ENCODE results near the gene RALGAPA2. TPM values are rescaled to one million over a fixed set of nuclear protein-coding genes. Genes with fewer than 3 reads are reported as not detected.
A peak's percentile ranks its signal among the peaks of the same experiment; 100 is the strongest.

Gene RALGAPA2
- total RNA-seq, 4 donors from 2014 or later: 89.7 to 126 (median 97.8) TPM

DNA sequence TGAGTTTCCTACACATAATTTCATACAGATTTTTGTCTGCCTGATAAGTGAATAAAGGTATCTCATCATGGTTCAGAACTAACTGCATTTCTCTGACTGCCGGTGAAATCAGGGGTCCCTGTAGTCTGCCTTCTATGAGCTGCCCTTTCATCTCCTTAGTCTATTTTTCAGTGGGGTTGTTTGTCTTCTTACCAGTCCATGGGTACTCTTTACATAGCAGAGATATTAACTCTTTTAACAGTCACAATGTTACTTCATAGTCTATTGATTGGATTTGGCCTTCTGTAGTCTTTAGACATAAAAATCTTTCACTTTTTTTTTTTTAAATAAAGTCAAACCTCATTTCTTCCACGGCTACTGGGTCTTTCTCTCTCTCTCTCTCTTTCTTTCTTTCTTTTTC is 79.8 kb downstream of the RALGAPA2 start:
- peaks cover 0 to 11% of the 10 kb centered on the region in 2 donors for H3K4me1 ChIP-seq
- no peak overlapping the region for H3K4me3 ChIP-seq (replicated peaks in 1 of 3)
- no peak for TF ChIP-seq POLR2A (IDR thresholded peaks at IDR 0.05)
- TF ChIP-seq, protein P1, sequence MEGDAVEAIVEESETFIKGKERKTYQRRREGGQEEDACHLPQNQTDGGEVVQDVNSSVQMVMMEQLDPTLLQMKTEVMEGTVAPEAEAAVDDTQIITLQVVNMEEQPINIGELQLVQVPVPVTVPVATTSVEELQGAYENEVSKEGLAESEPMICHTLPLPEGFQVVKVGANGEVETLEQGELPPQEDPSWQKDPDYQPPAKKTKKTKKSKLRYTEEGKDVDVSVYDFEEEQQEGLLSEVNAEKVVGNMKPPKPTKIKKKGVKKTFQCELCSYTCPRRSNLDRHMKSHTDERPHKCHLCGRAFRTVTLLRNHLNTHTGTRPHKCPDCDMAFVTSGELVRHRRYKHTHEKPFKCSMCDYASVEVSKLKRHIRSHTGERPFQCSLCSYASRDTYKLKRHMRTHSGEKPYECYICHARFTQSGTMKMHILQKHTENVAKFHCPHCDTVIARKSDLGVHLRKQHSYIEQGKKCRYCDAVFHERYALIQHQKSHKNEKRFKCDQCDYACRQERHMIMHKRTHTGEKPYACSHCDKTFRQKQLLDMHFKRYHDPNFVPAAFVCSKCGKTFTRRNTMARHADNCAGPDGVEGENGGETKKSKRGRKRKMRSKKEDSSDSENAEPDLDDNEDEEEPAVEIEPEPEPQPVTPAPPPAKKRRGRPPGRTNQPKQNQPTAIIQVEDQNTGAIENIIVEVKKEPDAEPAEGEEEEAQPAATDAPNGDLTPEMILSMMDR (IDR thresholded peaks at IDR 0.05): no peak
- H3K9me3 ChIP-seq: no peaks in the 10 kb centered on the region
- no peak overlapping the region for H3K27ac ChIP-seq
- WGBS, 2 donors: 95 to 96% methylated on average over 2 of the region's 2 CpGs
- H3K36me3 ChIP-seq: peaks cover 9 to 27% of the 10 kb centered on the region in 2 donors
- no peaks in the 10 kb centered on the region for H3K27me3 ChIP-seq
- intact Hi-C loops (cut with DNase I): no loop called here
- no peak for DNase-seq

DNA sequence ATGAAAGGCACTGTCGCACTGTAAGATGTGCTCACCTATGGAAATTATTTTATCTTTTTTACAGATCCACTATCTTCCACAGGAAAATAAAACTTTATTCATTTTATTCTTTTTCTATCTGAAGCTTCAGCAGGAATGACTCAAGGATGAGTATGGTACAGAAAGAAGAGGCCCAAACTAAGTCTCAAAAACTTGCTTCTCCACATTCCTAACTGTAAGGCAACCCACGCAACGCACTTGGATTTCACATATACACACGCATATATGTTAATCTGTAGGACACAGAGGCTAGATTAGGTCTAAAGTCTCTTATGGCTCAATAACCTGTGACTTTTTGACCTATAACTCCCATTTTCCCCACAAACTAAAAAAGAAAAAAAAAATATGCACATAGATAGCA is 81.9 kb downstream of the RALGAPA2 start:
- H3K4me3 ChIP-seq (replicated peaks in 1 of 3): no peak overlapping the region
- H3K36me3 ChIP-seq: peaks cover 9 to 27% of the 10 kb centered on the region in 2 donors
- peaks cover 0 to 16% of the 10 kb centered on the region in 2 donors for H3K4me1 ChIP-seq
- H3K27ac ChIP-seq: no peak overlapping the region
- H3K27me3 ChIP-seq: no peaks in the 10 kb centered on the region
- intact Hi-C loops (cut with DNase I): no loop called here
- no peaks in the 10 kb centered on the region for H3K9me3 ChIP-seq
- WGBS, 2 donors: 96 to 97% methylated on average over 4 of the region's 4 CpGs
- DNase-seq: no peak
- TF ChIP-seq POLR2A (IDR thresholded peaks at IDR 0.05): no peak
- TF ChIP-seq, protein P1 (IDR thresholded peaks at IDR 0.05): no peak

DNA sequence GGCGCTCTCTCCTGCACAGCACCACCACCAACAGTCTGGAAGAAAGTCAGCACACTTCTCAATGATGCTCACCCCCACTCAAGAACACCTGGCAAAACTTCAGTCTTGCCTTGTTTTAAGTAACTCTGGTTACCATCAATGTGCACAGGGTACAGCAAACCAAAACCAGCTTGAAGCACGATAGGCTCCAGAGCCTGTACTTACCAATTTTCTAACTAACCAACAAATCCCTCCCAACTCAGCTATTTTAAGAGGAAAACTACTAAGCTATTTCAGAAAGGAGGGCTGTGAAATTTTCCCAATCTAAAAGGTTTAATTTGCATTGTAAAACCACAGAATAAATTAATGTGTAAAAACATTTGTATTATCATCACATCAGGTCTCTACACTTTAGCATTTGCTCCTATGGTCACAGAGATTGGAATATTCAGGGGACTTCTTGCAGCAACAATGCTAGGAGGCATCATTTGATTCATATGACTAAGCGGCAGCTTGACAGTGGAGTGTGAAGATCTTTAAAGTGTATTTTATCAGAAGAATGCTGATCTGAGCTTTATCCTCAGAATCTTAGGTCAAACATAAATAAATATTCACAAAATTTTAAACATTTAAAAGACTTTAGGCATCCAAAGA is 82.8 kb downstream of the RALGAPA2 start:
- WGBS, 2 donors: 94 to 99% methylated on average over 3 of the region's 3 CpGs
- H3K36me3 ChIP-seq: peaks cover 6 to 21% of the 10 kb centered on the region in 2 donors
- peaks cover 0 to 16% of the 10 kb centered on the region in 2 donors for H3K4me1 ChIP-seq
- no peak for DNase-seq
- H3K27ac ChIP-seq: no peak overlapping the region
- H3K9me3 ChIP-seq: no peaks in the 10 kb centered on the region
- H3K27me3 ChIP-seq: no peaks in the 10 kb centered on the region
- H3K4me3 ChIP-seq (replicated peaks in 1 of 3): no peak overlapping the region
- intact Hi-C loops (cut with DNase I): no loop called here
- no peak for TF ChIP-seq POLR2A (IDR thresholded peaks at IDR 0.05)
- TF ChIP-seq, protein P1 (IDR thresholded peaks at IDR 0.05): no peak

DNA sequence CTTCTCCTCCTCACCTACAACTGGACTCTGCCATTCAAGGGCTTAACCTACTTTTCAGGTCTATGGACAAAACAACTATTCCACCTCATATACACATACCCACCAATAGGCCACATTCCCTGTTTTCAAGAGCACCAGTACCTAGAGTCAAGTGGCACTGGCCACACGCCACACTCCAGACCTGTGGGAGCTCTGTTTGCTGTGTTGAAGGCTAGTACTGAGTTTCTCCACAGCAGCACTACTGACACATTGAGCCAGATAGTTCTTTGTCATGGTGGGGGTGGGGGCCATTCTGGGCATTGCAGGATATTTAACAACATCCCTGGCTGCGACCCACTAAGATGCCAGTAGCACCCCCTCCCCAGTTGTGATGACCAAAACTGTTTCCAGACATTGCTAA is 84.1 kb downstream of the RALGAPA2 start:
- TF ChIP-seq, protein P1 (IDR thresholded peaks at IDR 0.05): peak in 1 of 6 experiments; percentile 11
- no peak for TF ChIP-seq POLR2A (IDR thresholded peaks at IDR 0.05)
- peak; percentile 77 to 81 for DNase-seq
- intact Hi-C loops (cut with DNase I): no loop called here

DNA sequence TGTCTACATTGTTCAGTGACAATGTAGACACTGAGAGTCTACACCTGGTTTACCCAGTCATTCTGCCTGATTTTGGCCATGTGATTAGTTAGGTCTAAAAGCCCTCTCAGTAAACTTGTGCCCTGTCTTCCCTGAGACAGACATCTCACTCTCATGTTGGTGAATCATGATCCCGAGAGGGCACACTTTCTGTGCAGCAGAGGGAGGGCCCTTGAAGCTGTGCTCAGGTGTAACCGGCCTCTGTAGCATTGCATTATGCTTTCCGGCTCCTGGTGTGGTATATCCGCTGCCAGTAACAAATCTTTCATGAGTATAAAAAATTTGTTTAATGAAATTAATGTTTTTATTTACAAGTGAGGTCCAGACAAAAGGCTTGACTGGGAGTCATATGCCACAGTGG is 85.0 kb downstream of the RALGAPA2 start:
- H3K4me1 ChIP-seq: peaks cover 0 to 16% of the 10 kb centered on the region in 2 donors
- H3K4me3 ChIP-seq (replicated peaks in 1 of 3): no peak overlapping the region
- H3K27me3 ChIP-seq: no peaks in the 10 kb centered on the region
- 40 to 63% methylated on average over 4 of the region's 4 CpGs for WGBS, 2 donors
- TF ChIP-seq, protein P1 (IDR thresholded peaks at IDR 0.05): no peak
- TF ChIP-seq POLR2A (IDR thresholded peaks at IDR 0.05): no peak
- H3K27ac ChIP-seq: peak overlapping the region in 1 of 3 donors; percentile 28
- peak; percentile 56 to 62 for DNase-seq
- H3K36me3 ChIP-seq: peaks cover 3 to 11% of the 10 kb centered on the region in 2 donors
- no peaks in the 10 kb centered on the region for H3K9me3 ChIP-seq
- intact Hi-C loops (cut with DNase I): no loop called here

More for the DNA sequence above, 84.1 kb downstream of the RALGAPA2 start:
- H3K27me3 ChIP-seq: no peaks in the 10 kb centered on the region
- peaks cover 0 to 16% of the 10 kb centered on the region in 2 donors for H3K4me1 ChIP-seq
- no peaks in the 10 kb centered on the region for H3K9me3 ChIP-seq
- H3K4me3 ChIP-seq (replicated peaks in 1 of 3): no peak overlapping the region
- H3K27ac ChIP-seq: no peak overlapping the region
- WGBS, 2 donors: 84 to 94% methylated on average over 2 of the region's 2 CpGs
- peaks cover 3 to 17% of the 10 kb centered on the region in 2 donors for H3K36me3 ChIP-seq

All from thyroid gland (tissue), 4 donors.